Cerebellar cortex (tissue), 1 donor: ENCODE measurements around the gene DEFB110.

ENCODE experiments used
- DNase-seq: peaks from one replicate; pipeline ENCODE4 v3.0.0-alpha.2; 2015; ENCODE audit warnings: low spot score

DEFB110 gene

GRCh38 chr6:50021894-50022293 is at the start of gene DEFB110:
DEFB110 (minus strand) TSS chr6:50021994; CDS start chr6:50021935, 59 bp downstream.
- no peak for DNase-seq

DNA sequence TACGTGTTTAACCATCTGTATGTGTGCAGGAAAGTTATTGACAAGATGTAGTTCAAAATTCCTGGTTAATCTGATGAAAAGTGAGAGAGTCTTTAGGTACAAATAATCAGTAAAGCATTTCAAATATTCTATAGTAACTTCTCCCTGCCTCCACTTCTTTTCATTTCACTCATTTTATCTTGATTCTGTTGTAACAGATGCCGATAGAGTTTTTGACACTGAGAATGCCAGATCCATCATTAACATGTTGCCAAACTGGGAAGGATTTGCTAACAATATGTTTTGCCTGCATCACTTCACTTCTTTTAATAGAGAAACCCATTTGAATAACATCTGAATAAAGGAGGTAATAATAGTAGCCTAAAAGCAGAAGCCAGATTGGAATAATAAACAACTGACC is 48.3 kb upstream of the DEFB110 start:
- no peak for DNase-seq

DNA sequence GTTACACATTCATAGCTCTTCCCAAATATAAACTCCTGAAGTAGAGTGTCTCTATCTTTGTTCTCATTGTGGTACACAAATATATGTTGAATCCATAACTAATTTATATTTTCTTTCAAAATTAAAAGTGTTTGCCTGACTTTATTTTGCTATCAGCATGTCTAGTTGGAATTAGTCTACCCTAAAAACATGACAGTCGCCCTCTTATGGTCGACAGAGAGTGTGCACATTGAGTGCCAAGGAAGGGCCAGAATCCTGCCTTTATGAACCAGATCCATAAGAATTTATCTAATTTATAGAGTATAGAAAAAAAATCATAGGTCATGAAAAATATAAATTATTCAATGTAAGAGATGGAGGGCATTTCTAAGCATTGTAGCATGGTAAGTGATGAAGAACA is 40.3 kb upstream of the DEFB110 start:
- DNase-seq: no peak

GRCh38 chr6:50056242-50056641 is 34.4 kb upstream of the DEFB110 start:
- DNase-seq: no peak

DNA sequence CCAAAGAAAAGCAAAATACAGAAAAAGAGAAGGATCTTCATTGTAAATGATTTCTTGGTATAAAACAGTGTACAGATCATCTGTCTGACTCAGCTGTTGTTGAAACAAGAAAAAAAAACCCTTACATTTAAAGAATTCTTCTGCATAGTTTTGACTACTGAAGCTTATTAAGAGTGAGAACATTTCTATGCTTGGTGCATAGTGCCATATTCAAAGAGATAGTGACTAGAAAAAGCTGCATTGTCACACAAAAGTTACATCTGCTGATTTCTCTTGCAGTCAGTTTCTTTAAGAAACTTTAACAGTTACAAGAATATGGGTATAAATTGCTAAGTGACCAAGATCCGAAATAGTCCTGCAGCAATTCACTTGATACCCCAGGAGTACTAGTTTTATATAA is 28.0 kb upstream of the DEFB110 start, which contains the start of gene DEFB112:
Gene DEFB112, minus strand, starts transcription at position 101 of the 400 bp plus-strand sequence. Its CDS starts 60 bp downstream, at position 41.
- no peak for DNase-seq

DNA sequence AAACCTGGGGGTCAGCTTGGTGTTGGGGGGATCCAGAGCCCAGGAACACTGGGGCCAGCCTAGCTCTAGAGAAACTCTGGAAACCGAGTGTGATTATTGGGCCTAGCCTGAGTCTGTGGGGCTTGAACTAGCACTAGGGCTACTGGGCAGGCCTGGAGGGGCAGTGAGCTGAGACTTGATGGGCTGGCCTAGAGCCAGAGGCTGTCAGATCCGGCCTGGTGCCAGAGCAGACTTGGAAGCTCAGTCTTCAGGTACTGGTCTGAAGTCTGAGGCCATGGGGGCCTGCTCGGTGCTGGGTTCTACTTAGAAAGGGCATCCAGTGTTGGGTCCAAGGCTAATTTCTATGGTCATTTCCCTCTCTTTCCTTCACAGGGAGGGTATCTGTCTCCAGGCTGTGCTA is 25.2 kb upstream of the DEFB110 start:
- DNase-seq: no peak

DNA sequence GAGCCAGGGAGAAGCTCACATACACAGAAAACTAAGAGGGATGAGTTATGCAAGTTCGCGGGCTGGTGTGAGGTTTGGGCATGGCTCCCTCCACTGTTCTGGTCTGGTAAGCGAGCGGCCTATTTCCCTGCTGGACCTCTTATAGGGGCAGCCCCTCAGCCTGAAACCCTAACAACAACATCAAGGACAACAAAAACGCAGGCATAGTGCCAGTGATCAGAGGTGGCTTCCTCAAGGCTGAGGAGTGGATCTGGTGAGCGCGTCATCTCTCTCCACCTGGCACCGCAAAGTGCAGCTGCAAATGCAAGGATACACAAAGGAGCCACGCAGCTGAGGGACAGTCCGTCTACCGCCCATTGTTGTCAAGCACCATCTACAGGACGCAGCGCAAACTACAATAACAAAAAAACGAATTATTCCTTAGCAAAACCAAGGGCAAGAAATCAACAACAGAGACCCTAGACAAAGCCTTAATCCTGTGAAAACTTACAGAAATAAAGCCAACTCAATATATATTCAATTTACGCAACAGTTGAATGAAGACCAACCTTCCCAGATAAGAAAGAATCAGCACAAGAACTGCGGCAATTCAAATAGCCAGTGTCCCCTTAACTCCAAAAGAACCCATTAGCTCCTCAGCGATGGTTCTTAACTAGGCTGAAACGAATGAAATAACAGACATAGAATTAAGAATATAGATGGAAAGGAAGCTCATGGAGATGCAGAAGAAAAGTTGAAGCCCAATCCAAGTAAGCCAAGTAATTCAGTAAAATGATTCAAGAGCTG is 9.2 kb upstream of the DEFB110 start:
- no peak for DNase-seq

- DNase-seq: no peak
Observed at GRCh38 chr6:50030350-50030749, 8.6 kb upstream of the DEFB110 start.

- DNase-seq: no peak
Observed at GRCh38 chr6:50025258-50025657, 3.5 kb upstream of the DEFB110 start.

DNA sequence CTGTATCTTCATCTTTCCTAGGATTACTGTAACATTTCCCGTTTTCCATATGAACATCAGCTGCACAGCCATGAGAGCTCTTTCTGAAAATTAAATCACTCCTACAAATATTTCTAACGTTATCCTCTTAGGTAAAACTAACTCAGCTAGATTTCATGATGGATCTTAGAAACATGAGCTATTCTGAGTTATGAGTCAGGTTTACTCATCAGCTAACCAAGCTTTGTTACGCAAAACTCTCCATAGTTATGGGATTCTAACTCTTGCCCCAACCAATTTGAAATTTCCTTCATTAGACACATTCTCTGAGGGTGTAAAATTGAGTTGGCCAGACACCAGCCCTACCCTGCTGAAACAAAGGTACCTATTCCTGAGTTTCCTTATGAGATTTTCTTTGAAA is 14.0 kb downstream of the DEFB110 start:
- DNase-seq: no peak

- no peak for DNase-seq
Observed at GRCh38 chr6:50003139-50003538, 18.7 kb downstream of the DEFB110 start.

DNA sequence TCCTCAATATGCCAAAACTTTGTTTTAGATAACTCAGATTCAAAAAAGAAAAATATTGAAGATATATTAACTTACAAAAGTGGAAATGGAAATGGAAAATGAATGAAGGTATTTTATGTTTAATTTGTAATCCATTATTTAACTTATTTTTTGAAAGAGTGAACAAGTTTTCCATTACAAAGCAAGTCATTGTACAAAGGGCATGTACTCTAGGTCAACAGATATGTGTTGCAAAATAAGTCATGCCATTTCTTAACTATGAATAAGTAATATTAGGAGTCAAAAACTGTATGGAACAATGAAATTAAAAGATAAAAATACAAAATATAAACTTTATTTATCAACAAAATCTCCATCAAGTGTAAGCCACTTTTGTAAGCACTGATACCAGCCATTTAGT is 26.5 kb downstream of the DEFB110 start:
- DNase-seq: no peak

- no peak for DNase-seq
Observed at GRCh38 chr6:49988900-49989299, 32.9 kb downstream of the DEFB110 start.

DNA sequence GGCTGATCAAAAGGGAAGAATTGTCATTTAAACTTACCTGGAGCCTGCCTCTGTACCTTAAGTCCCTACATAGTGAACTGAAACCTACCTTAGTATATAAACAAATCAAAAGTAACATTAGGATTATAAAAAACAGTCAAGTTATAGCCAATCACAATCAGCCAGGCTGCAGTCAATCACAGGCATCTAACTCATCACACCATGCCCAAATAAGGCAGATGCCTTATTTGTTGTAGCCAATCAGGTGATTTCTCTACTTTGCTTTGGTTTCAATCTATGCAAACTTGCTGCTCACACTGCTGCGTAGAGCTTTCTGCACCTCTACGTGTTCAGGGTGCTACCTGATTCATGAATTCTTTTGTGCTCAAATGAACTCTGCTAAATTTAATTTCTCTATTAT is 34.0 kb downstream of the DEFB110 start:
- DNase-seq: no peak

GRCh38 chr6:49986551-49986950 is 35.2 kb downstream of the DEFB110 start:
- DNase-seq: no peak

DNA sequence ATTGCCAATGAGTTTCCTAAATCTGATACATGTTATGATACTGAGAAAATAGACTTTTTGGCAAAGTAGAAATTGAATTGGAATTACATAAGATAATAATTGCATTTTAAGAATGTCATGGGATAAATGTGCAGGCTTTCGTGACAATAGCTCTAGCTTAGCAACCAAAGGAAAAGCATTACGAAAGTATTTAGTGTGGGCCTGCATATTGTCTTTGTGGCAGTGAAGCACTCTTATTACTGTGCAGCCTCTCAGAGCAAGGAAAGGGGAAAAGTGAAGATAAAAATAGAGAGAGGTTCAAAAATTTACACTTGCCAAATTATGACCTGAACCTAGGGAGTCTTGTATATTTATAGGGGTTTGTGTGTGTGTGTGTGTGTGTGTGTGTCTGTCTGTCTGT is 39.7 kb downstream of the DEFB110 start:
- DNase-seq: no peak

- no peak for DNase-seq
Observed at GRCh38 chr6:49980898-49981297, 40.9 kb downstream of the DEFB110 start.

DNA sequence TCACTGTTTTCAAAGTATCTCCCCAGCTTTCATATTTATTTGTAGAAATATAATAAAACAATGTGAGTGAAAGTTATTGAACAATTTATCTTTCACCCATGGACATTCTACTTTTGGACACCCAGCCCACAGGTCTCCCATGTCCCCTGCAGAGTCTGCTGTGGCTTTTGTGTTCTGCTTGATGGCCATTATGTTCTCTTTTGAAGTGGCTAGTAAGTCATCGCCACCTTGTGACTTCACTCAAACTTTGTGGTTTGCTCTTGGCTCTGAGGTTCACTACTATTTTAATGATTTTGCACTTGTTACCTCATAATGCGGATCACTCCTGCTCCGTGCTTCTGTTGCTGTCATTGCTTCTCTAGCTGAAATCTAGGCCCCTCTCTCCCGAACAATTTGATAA is 42.2 kb downstream of the DEFB110 start:
- no peak for DNase-seq

DNA sequence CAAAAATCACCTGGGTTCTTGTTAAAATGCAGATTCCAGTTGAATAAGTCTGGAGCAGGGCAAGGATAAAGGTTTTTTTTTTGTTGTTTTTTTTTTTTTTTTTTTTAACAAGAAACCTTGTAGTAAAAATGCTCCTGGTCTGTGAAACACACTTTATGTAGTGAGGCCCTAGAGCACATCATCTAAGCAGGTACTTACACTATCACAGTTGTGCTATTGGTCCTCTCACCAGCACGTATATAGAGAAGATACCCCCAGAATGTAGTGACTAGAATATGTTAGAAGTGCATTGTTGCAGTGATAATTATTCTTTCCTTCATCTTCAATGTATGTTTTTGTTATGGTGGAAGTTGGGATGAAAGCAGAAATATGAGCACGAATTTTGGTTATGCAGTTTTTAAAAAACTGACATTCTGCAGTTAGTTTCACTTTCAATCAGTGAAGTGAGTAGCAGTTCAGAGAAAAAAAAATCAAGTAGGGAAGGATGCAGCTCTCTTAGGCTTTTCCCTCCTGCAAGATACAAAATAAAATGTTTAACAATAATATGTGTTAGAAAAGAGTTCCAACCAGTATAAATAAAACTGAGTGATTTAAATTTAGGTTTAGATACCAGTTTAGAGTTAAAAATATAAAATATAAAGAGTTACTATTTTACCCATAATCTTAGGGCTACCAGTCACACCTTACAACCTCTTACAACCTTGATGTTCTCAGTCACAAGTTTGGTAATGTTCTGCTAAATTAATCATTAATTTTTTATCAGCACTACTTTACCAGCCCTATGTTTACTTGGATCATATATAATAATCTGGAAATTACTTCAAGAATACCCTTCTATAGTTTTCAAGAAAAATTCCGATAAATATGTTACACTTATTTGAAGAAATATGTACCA is 43.2 kb downstream of the DEFB110 start:
- no peak for DNase-seq

GRCh38 chr6:49969605-49970004 is 52.2 kb downstream of the DEFB110 start, which contains the start of gene DEFB113:
DEFB113 (minus strand) TSS chr6:49969625; CDS start chr6:49969625, 0 bp downstream.
- DNase-seq: no peak
